ENCODE results near the gene SNAPC4.
"Not testable (repeated sequence)": the region's sequence is repeated elsewhere in the genome, so short reads cannot be mapped to it uniquely, and the experiment has no call there.

SNAPC4 gene

DNA sequence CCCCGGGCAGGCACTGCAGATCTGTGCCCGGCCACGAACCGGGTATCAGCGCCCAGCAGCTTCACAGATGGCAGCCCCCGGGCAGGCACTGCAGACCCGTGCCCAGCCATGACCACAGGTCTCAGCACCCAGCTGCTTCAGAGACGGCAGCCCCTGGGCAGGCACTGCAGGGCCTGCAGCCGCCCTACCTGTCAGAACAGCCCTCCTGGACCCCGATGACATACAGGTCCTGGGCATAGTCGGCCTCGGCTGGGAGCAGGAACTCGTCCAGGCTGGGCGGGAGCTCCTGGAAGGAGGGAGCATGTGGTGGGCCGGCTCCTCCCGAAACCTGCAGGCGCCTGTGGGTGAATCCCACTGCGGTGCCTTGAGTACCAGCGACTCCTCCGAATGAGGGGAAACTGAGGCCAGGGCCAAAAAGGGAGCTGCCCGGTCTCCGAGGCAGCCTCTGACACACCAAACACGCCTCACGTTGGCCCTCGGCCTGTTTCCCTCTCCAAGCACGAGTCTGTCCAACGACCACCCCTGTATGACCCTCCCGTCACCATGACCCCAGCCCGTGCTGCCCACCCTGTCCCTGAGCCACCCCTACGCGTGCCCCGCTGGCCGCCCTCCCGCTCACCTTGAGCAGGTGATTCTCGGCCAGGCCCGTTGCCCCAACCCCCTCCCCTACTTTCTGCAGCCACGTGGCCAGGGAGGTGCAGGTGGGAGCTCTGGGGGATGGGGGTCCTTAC lies 34.0 kb upstream of the SNAPC4 start:
- DNase-seq (ENCODE audit: low spot score) = no peak

DNA sequence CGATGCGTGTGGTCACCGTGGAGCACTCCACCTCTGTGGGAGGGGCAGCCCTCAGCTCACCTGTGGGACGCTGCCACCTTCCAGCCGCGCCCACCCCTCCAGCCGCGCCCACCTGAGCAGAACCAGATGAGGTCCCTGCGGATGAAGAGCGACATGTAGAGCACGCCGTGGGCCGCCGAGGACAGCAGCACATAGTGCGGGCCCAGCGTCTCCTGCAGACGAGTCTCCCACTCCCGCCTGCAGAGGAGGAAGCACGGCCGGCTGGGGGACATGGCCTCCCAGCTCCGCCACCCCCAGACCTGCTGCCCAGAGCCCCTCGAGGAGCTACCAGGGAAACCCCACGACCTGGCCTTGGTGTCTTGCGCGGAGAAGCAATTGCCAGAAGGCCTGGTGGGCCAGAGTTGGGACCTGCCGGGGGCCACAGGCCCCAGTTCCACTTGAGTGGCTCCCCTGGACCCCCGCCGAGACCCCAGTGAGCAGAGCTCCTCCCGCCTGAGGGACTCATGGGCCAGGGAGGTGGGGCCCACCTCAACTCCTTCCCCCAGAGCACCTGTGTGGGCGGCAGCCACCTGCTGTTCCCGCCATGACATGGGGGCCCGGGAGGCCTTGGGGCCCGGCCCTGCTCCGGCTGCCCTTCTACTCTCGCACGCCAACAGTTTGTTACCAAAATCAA lies 33.2 kb upstream of the SNAPC4 start:
- DNase-seq (ENCODE audit: low spot score) = peak; percentile 16

DNA sequence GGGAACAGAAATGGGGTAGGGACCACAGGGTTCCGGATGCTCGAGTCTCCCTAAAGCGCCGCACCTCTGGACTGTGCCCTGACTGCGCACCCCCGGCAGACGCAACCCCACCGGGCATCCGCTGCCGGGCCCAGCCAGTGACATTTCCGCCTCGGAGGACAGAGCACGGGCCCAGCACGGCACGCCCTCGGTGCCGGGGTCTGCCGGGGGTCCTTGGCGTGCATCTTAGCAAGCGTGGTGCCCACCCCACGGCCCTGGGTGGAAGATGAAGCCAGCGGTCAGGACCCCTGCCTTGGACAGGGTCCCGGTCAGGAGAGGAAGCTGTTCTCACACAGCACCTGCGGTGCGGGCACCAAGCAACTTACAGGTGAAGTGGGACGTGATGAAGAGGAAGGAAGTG lies 32.6 kb upstream of the SNAPC4 start:
- DNase-seq (ENCODE audit: low spot score) = peak; percentile 7

DNA sequence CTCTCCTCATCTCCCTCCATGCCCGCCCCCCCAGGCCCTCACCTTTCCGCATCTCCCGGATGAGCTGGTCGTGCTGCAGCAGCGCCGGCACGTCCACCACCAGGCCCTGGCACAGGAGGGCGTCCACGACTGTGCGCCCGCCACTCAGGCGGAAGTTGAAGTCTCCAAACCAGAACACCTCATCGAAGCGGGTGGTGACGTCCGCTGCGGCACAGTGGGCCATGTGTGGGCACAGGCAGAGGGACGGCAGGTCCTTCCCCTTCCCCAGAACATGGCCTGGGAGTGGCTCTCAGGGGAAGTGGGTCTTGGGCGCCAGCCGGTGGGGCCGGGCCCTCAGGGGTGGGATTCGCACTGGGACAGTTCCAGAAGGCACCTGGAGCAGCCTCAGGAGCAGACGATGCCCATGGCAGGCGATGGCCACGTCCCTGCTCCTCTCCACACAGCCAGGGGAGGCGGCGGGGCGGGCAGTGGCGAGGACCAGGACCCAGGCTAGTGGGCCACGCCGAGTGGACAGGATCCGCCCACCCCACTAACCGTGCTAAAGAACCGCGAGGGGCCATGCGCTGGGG lies 31.9 kb upstream of the SNAPC4 start:
- DNase-seq (ENCODE audit: low spot score) = no peak

DNA sequence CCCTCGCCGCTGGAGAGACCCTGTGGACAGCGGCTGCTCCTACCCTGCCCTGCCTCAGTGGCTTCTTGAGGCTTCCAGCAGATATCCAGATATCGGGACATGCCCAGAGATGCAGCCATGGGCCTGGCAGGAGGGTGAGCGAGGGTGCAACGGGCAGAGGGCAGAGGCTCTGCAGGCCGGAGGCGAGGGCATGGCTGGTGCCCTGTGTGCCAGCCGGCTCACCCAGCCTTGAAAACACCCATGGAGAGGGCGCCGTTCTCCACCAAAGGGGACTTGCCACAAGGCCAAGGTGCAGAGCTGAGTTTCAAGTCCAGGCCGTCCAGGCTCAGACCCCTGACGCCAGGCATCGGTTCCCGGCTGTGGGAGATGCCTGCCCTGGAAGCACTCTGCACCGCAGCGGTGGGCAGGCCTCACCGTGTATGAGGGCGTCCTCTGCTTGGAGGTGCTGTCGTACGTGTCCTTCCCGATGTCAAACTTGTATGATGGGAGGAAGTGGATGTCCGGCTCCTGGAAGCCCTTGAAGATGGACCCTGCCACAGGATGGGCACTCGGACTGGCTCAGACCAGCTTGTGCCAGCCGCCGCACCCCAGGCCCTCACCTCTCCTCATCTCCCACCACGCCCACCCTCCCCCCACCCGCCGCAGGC lies 30.7 kb upstream of the SNAPC4 start:
- DNase-seq (ENCODE audit: low spot score) = no peak

DNA sequence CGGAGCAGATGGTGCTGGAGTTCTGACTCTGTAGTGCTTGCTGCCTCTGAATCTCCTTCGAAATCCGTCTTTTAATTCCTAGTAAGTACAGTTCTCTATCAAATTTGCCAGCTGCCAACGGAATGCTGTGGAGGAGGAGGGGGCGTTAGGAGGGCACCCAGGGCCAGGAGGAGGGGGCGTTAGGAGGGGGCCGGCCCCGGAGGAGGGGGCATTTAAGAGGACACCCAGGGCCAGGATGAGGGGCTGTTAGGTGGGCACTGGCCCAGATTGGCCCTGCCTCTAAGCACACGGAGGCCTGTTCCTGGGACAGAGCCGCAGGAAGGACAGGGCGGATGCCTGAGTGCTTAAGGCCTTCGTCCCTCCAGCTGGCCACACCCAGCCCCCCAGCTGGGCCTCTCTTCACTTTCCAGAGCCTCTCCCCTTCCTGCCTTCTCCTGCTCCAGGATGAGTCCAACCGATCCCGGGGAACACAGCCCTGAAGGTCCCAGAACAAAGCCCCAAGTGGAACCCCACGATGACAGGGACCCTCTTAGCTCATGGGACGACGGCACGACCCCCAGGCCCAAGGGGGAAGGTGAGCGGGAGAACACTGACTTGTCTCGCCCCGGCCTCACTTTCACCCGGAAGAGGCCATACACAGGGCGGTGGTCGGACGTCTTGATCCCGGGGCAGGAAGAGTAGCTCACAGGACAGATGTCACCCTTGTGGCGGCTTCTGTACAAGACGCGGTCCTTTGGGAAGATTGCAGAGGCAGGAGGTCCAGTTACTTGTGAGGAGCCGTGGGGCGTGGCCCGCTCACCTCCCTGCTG lies 29.9 kb upstream of the SNAPC4 start:
- DNase-seq (ENCODE audit: low spot score) = no peak

DNA sequence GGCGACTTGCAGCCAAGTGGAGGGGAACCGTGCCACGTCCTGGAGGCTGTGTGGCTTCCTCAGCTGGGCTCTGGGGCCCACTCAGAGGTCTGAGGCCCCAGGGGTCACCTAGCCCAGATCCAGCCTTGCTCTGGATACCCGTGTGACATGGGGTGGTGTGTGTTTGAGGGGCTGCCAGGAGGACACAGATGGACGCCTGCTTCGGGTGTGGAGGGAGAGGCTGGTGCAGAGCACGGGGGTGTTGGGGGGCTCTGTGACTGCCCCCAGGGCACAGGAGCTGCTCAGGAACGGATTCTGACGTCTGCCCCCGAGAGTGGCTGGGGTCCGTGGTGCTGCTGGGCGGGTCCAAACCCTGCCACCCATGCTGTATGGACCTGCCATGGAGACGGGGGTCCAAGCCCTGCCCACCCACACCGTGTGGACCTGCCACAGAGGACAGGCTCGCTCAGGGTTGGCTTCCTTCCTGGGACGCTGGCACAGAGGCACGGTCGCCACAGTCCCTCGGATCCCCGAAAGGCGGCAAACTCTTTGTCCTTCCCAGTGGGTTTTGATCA lies 29.2 kb upstream of the SNAPC4 start:
- DNase-seq (ENCODE audit: low spot score) = no peak

DNA sequence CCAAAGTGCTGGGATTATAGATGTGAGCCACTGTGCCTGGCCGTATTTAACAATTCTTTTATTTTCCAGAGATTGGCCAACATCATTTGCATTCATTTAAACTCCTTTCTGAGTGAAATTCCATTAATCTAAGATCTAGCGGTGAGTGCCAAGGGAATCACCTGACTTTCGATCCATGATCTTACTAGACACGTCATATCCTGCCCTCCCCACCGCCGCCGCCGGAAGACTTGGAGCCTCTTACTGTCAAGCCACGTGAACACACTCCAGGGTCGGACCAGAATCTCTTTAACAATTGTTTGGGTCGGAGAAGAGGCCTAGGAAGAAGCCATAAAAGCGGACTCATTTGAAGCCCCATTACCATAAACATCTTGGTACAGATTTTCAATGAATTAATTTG lies 26.8 kb upstream of the SNAPC4 start:
- no peak for DNase-seq (ENCODE audit: low spot score)

DNA sequence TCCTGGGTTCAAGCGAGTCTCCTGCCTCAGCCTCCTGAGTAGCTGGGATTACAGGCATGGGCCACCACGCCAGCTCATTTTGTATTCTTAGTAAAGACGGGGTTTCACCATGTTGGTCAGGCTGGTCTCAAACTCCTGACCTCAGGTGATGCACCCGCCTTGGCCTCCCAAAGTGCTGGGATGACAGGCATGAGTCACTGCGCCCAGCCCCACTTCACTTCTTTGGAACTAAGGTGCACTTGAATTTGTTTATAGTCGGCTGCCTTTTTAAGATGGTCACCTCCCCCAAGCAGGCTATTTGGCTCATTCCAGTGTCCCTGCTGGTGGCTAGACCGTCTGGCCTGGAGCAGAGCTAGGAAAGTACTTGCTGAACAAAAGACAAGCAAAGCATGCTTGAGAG lies 25.4 kb upstream of the SNAPC4 start:
- not testable (repeated sequence) for DNase-seq (ENCODE audit: low spot score)

DNA sequence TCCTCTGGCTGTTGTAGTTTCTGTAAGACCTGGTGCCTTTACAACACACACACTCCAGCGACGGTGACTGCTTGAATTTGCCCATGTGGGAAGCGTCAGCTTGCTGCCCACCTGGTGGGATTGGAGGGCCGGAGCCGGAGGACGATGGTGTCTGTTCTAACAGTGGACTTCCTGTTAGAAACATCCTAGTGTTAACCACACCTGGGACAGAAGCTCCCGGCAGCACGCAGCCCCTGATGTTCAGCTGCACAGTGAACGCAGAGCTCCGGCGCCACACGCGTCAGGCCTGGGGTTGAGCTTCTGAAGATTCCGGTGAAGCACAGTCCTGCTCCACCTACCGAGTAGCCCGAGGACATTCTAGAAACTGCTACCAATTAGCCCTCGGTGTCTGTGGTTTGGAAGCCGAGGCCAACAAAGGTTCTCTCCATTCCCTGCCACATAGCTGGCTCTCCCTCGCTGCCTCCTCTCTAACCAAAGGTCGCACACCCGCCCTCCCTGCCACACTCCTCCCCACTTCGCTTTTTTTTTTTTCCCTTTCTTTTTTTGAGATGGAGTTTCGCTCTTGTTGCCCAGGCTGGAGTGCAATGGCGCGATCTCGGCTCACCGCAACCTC lies 24.9 kb upstream of the SNAPC4 start:
- DNase-seq (ENCODE audit: low spot score) = no peak

DNA sequence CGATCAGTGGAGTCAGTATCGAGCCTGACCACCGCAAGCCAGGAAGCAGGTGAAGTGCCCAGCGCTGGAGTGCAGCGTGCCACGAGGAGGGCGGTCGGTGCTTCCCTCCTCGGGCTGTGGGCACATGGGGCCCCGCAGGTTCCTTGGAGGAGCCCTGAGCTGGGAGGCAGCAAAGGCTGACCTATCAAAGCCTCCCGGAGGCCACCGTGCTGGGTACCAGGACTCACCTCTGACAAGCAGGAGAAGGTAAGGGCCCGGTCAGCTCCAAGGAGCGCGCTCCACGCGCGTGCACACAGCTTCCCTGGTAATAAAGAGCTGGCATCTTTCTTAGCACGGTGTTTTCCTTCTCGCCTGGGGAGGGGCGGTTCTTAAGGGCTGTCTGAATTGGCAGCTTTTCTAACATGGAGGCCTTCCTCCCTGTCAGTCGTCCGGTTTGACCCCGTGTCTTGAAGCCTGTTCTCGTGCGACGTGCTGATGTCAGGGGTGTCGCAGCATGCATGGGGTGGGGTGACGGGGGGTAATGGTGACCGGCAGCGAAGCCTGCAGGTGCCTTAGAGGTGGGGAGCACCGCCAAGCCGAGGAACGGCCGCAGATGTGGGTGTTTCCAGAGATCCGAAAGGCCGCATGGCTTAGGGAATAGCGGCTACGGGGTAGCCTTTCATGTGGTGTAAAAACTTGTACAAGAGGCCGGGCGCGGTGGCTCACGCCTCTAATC lies 23.6 kb upstream of the SNAPC4 start:
- DNase-seq (ENCODE audit: low spot score) = no peak

DNA sequence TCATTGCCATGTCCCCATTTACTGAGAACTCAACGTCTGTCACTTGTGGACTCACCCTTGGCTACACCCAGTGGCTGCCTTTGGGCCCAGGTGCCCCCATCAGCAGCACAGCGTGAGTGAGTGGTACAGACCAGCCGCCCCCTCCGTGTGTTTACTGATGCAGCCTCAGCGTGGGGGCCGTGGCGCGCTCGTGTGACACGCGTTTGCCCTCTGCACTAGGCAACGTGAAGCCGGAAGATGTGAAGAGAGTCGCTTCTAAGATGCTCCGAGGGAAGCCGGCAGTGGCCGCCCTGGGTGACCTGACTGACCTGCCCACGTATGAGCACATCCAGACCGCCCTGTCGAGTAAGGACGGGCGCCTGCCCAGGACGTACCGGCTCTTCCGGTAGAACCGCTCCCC lies 22.9 kb upstream of the SNAPC4 start:
- no peak for DNase-seq (ENCODE audit: low spot score)

DNA sequence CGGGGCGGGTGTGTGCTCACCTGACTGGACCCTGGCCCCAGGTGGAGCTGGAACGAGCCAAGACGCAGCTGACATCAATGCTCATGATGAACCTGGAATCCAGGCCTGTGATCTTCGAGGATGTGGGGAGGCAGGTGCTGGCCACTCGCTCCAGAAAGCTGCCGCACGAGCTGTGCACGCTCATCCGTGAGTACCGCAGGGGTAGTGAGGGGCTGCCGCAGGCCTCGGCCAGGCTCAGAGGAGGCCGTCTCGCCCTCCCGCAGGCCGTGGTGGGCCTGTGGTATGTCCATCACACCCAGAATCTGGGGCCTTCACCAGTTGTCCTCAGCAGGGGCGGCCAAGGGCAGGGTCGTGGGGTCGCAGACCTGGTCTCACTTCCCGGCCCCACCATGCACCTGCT lies 21.8 kb upstream of the SNAPC4 start:
- no peak for DNase-seq (ENCODE audit: low spot score)

DNA sequence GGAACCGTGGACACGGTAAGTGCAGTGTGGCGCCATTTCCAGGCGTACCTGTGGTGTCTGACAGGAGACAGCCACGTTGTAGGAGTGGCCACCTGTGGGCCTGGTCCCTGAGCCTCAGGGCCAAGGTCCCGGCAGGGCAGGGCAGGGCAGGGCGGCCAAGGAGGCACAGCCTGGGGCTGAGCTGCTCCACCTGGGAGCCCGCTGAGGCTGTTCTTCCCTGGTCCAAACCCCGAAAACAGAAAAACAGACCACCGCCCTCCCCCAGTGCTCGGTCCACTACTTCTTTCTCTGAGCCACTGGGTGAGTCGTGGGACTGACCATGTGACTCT lies 19.1 kb upstream of the SNAPC4 start:
- no peak for DNase-seq (ENCODE audit: low spot score)

DNA sequence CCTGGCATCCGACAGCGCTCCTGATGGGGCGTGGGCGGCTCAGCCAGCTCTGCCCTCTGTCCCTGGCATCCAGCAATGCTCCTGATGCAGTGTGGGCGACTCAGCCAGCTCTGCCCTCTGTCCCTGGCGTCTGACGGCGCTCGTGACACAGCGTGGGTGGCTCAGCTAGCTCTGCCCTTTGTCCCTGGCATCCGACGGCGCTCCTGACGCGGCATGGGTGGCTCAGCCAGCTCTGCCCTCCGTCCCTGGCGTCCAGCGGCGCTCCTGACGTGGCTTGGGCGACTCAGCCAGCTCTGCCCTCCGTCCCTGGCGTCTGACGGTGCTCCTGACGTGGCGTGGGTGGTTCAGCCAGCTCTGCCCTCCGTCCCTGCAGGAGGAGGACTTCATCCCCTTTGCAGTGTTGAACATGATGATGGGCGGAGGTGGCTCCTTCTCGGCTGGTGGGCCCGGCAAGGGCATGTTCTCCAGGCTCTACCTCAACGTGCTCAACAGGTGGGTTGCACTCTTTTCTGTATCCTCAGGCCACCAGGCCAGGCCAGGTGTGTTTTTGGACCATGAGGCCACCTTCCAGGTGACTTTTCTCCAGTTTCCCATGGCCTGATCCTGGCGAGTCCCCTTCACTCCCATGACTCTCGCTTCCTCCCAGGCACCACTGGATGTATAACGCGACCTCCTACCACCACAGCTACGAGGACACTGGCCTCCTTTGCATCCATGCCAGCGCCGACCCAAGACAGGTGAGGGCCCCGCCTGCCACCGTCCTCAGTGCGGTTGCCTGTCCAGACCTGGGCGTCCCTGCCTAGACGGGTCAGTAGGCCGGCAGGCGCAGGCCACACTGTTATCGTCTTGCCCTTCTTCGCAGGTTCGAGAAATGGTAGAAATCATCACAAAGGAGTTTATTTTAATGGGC lies 18.5 kb upstream of the SNAPC4 start:
- DNase-seq (ENCODE audit: low spot score) = no peak

DNA sequence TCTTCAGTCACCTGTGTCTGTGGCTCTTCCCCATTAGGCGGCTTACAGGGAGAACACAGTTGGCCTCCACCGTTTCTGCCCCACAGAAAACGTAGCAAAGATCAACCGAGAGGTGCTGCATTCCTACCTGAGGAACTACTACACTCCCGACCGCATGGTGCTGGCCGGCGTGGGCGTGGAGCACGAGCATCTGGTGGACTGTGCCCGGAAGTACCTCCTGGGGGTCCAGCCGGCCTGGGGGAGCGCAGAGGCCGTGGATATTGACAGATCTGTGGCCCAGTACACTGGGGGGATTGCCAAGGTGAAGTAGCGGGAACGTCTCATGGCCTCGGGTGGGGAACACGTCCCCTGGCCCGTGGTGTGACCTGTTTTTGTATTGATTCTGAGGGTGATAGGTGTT lies 16.9 kb upstream of the SNAPC4 start:
- no peak for DNase-seq (ENCODE audit: low spot score)

DNA sequence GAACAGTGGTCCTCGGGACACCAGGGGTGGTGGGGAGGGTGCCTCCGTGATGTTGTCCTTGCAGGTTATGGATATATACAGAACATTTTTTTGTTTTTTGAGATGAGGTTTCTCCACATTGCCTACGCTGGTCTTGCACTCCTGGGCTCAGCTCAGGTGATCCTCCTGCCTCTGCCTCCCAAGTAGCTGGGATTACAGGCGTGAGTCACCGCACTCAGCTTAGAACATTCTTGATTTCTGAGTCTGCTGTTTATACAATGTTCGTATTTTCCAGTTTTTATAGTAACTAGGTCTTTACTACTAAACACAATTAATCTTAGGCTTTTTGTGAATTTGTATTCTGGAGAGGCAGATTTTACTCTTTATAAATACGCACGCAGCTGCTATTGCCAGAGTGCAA lies 16.5 kb upstream of the SNAPC4 start:
- DNase-seq (ENCODE audit: low spot score) = no peak

DNA sequence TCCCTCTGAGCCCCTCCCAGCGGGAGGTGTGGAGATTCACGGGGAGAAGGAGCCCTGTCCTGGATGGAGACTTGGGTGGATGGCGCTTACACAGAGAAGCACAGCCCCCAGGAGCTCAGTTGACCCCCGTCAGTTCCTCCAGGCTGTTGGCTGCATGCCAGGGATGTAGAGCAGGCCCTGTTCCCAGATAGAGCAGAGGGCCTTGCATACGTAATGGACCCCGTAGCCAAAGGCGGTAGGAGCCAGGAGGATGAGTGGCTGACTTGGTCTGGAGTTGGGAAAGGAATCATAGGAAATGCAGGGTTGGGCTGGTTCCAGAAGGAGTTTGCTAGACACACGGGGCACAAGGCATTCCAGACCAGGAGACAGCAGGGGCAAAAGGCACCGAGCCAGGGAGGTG lies 13.0 kb upstream of the SNAPC4 start:
- no peak for DNase-seq (ENCODE audit: low spot score)

DNA sequence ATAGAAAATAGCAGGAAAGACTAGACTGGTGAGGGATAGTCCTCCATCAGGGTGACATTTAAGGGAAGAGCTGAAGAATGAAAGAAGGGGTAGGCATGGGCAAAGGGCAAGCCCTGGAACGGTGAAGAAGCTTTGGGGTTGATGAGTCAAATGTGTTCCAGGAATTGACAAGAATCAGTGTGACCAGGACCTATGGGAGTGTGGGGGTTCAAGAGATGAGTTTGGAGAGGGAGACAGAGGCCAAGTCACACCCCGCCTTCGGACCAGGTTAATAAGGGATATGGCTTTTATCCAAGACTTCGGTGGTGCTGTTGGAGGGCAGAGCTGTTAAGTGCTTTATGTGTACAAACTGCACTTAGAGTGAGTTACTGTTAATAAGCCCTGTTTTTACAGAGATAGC lies 11.4 kb upstream of the SNAPC4 start:
- DNase-seq (ENCODE audit: low spot score) = no peak
